Memory B cell (primary cell): ENCODE results near the gene METAP2.
"Not testable (repeated sequence)": the region's sequence is repeated elsewhere in the genome, so short reads cannot be mapped to it uniquely, and the experiment has no call there.

ENCODE experiments used
- ATAC-seq: fragments of 150-1000 bp; cut with Tn5 transposase; 2 replicates; pipeline ENCODE4 v1.10.0; 2021; ENCODE audit warnings: low read depth, mild to moderate bottlenecking, moderate library complexity
- DNase-seq, 2 donors: peaks; one replicate each; pipeline ENCODE4 v3.0.0; 2022; ENCODE audit warnings: low spot score in 2 of 2
- H3K27ac Mint-ChIP-seq: one replicate; pipeline ENCODE4 v1.8.0; 2022; ENCODE audit warnings: mild to moderate bottlenecking, moderate library complexity, mixed read lengths
- H3K27me3 Mint-ChIP-seq: one replicate; pipeline ENCODE4 v1.8.0; 2022; ENCODE audit warnings: mixed read lengths
- H3K36me3 Mint-ChIP-seq: one replicate; pipeline ENCODE4 v1.8.0; 2022; ENCODE audit warnings: mild to moderate bottlenecking, mixed read lengths
- H3K4me1 Mint-ChIP-seq: one replicate; pipeline ENCODE4 v1.8.0; 2022; ENCODE audit warnings: mixed read lengths
- H3K4me3 Mint-ChIP-seq: one replicate; pipeline ENCODE4 v1.8.0; 2022; ENCODE audit warnings: mild to moderate bottlenecking, moderate library complexity, mixed read lengths
- H3K9me3 Mint-ChIP-seq: one replicate; pipeline ENCODE4 v1.8.0; 2022; ENCODE audit warnings: mixed read lengths

Gene METAP2

DNA sequence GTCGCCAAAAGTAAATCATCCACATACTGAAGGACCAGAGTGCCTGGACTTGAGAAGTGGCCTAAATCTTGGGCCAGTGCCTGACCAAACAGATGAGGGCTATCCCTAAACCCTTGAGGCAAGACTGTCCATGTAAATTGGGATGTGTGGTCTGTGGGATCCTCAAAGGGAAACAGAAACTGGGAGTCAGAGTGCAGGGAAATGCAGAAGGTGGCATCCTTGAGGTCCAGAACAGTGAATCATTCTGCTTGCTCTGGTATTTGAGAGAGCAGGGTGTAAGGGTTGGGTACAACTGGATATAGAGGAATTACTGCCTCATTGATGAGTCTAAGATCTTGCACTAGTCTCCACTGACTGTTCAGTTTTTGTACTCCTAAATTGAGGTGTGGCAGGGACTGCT lies 20.1 kb upstream of the METAP2 start:
- not testable (repeated sequence) for H3K9me3 Mint-ChIP-seq, H3K27ac Mint-ChIP-seq, DNase-seq, H3K36me3 Mint-ChIP-seq, H3K4me3 Mint-ChIP-seq, ATAC-seq, H3K4me1 Mint-ChIP-seq, H3K27me3 Mint-ChIP-seq

DNA sequence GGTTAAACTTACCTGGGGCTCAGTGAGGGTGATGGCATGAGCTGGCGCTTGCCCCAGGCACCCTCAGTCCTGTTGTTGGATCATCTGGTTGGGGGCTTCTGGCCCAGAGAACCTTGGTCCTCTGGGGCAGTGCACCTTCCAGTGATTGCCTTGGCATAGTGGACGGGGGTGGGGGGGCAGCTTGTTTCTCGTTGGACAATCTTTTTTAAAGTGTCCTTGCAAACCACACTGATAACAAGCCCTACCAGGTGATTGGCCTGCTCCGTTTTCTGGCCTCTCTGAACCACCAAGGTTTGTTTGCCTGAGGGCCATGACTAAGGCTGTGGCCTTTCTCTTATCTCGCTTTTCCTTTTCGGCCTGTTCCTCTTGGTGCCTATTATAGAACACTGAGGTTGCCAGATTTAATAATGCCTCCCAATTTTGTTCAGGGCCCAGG lies 19.2 kb upstream of the METAP2 start:
- not testable (repeated sequence) for H3K27me3 Mint-ChIP-seq, H3K27ac Mint-ChIP-seq, H3K4me1 Mint-ChIP-seq, H3K9me3 Mint-ChIP-seq, H3K36me3 Mint-ChIP-seq, ATAC-seq, DNase-seq, H3K4me3 Mint-ChIP-seq

DNA sequence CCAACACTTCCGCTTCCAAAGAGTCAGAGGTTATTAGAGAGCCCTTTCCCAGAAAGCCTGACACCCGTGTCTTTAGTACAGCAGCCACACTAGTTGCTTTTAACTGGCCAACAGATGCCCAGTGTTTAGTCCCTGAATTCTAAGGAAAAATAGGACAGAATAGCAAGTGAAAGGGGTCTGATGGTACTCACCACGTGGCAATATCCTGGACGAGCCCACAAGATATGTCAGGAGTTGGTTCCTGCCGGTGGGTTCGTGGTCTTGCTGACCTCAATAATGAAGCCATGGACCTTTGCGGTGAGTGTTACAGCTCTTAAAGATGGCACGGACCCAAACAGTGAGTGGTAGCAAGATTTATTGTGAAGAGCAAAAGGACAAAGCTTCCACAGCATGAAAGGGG lies 16.3 kb upstream of the METAP2 start:
- H3K36me3 Mint-ChIP-seq, ATAC-seq, H3K27ac Mint-ChIP-seq, DNase-seq, H3K9me3 Mint-ChIP-seq, H3K4me1 Mint-ChIP-seq, H3K27me3 Mint-ChIP-seq, H3K4me3 Mint-ChIP-seq: not testable (repeated sequence)

DNA sequence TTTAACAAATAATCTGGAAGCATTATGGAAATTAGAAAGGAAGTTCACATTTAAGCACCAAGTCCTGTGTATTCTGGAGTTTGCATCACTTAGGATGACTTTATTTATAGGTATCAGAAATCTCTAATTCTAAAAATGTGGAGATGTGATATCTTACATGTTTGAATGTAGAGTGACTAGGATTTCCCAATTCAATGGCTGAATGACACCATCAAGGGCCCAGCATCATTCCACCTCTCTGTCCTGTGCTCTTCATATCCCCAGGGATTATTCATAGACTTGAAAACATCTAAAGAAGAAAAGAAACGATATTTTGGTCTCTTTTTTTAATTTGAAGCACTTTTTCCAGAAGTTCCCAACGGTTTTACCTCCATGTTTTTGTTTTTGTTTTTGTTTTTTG lies 15.2 kb upstream of the METAP2 start:
- Mint-ChIP-seq H3K9me3 (peaks cover 6% of the 10 kb centered on the region), H3K4me1 (no peaks in the 10 kb centered on the region), H3K4me3 (no peak overlapping the region), H3K27me3 (no peaks in the 10 kb centered on the region), H3K27ac (no peak overlapping the region), H3K36me3 (peaks cover 5% of the 10 kb centered on the region)
- no peak for ATAC-seq
- DNase-seq: no peak

DNA sequence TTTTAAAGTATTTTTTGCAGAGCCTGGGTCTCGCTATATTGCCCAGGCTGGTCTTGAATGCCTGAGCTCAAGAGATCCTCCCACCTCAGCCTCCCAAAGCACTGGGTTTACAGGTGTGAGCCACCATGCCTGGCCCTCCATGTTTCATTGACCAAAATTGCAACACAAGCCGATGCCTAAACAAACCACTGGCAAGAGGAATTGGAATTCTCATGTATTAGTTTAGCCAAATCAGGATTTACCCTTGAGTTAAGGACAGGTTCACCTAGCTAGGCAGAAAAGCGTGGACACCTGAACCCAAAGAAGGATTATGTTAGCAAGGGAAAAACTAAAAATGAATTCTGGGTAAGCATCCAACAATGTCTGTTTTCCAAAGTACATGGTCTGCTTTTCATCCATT lies 14.6 kb upstream of the METAP2 start:
- H3K27ac Mint-ChIP-seq: no peak overlapping the region
- DNase-seq (no peak), ATAC-seq (no peak)
- no peak overlapping the region for H3K4me3 Mint-ChIP-seq
- H3K4me1 Mint-ChIP-seq: no peaks in the 10 kb centered on the region
- no peaks in the 10 kb centered on the region for H3K27me3 Mint-ChIP-seq
- peaks cover 5% of the 10 kb centered on the region for H3K36me3 Mint-ChIP-seq
- peaks cover 6% of the 10 kb centered on the region for H3K9me3 Mint-ChIP-seq

DNA sequence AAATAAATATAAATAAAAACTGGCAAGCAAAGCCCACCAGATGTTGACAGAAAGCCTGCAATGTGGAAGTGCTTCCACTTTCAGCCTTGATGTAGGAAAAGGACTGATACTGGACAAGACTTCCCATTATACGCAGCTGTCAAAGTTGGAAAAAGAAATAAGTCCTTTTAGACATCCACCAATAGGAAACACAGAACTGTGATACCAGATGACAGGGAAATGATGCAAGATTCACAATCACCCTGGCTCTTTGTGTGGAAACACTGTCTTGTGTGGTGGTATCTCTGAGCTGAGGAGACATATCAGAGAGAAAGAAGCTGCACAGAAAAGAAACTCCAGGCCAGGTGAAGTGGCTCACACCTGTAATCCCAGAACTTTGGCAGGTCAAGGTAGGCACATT lies 13.8 kb upstream of the METAP2 start:
- H3K27ac Mint-ChIP-seq: no peak overlapping the region

DNA sequence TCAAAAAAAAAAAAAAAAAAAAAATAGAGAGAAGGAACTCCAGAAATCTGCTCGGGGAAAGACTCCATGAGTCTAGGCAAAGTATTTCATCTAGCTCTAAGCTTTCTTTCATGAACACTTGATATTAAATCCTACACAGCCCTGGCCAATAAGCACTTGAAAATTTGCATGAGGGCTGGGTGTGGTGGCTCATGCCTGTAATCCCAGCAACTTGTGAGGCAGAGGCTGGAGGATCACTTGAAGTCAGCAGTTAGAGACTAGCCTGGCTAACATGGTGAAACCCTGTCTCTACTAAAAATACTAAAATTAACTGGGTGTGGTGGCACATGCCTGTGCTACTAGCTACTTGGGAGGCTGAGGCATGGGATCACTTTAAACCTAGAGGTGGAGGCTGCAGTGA lies 13.1 kb upstream of the METAP2 start:
- H3K9me3 Mint-ChIP-seq: peaks cover 3% of the 10 kb centered on the region
- no peak for DNase-seq
- no peaks in the 10 kb centered on the region for H3K27me3 Mint-ChIP-seq
- no peak overlapping the region for H3K27ac Mint-ChIP-seq
- no peaks in the 10 kb centered on the region for H3K4me1 Mint-ChIP-seq
- H3K36me3 Mint-ChIP-seq: peaks cover 3% of the 10 kb centered on the region
- ATAC-seq: no peak
- no peak overlapping the region for H3K4me3 Mint-ChIP-seq

More for the DNA sequence above, 13.8 kb upstream of the METAP2 start:
- peaks cover 6% of the 10 kb centered on the region for H3K9me3 Mint-ChIP-seq
- H3K27me3 Mint-ChIP-seq: no peaks in the 10 kb centered on the region
- peaks cover 5% of the 10 kb centered on the region for H3K36me3 Mint-ChIP-seq
- no peak for ATAC-seq
- H3K4me1 Mint-ChIP-seq: no peaks in the 10 kb centered on the region
- DNase-seq: no peak
- no peak overlapping the region for H3K4me3 Mint-ChIP-seq

DNA sequence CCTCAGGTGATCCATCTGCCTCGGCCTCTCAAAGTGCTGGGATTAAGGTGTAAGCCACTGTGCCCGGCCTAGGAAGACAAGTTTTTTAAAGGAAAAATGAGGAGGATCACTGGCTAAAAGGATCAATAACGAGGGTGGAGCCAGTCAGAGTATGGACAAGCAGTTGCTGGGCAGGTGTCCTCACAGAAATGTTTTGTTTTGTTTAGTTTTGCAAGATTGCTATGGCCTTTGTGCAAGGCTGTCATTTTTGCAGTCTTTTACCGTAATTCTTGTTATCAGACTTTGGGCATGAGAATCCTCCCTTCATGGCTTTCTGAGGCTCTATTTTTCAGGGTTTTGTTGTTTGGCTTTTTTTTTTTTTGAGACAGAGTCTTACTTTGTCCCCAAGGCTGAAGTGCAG lies 11.9 kb upstream of the METAP2 start:
- H3K4me1 Mint-ChIP-seq: peaks cover 7% of the 10 kb centered on the region
- no peak for ATAC-seq
- no peak for DNase-seq
- H3K9me3 Mint-ChIP-seq: peaks cover 3% of the 10 kb centered on the region
- H3K27ac Mint-ChIP-seq: no peak overlapping the region
- peaks cover 3% of the 10 kb centered on the region for H3K27me3 Mint-ChIP-seq
- peaks cover 1% of the 10 kb centered on the region for H3K36me3 Mint-ChIP-seq
- H3K4me3 Mint-ChIP-seq: no peak overlapping the region

DNA sequence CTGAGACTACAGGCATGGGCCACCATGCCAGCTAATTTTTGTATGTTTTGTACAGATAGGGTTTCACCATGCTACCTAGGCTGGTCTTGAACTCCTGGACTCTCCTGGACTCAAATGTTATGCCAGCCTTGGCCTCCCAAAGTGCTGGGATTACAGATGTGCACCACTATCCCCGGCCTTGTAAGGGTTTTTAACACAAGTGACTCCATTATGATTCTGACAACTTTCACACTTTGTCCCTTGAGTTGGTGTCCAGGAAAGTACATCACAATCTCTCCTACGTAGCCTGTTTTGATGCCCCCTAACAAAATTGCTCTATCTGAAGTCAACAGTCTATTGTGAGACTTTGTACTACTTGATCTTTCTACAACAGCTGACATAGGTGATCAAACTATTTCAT lies 11.4 kb upstream of the METAP2 start:
- Mint-ChIP-seq H3K27ac (no peak overlapping the region), H3K4me1 (peaks cover 8% of the 10 kb centered on the region), H3K4me3 (no peak overlapping the region), H3K36me3 (no peaks in the 10 kb centered on the region), H3K27me3 (peaks cover 3% of the 10 kb centered on the region), H3K9me3 (peaks cover 2% of the 10 kb centered on the region)
- ATAC-seq (no peak), DNase-seq (no peak)

DNA sequence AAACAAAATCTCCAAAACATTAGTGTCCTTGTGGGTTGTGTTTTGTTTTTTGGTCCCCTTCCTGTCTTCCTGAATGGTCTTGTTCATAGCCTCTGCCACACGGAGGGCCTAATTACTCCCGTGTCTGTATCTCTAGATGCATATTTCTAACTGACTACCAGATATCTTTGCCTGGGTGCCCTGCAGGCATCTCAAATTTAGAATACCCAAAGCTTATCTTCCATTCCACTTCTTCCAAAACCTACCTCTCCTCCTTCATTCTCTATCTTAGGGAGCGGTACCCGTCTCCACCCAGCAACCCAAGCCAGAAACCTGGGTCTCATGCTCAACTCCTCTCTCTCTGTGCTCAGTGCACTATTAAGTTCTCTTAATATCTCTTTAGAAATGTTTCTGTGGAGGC lies 10.9 kb upstream of the METAP2 start:
- Mint-ChIP-seq H3K27ac (no peak overlapping the region), H3K36me3 (no peaks in the 10 kb centered on the region), H3K4me1 (peaks cover 8% of the 10 kb centered on the region), H3K27me3 (peaks cover 3% of the 10 kb centered on the region), H3K4me3 (no peak overlapping the region), H3K9me3 (peaks cover under 1% of the 10 kb centered on the region)
- DNase-seq: no peak
- ATAC-seq: no peak

DNA sequence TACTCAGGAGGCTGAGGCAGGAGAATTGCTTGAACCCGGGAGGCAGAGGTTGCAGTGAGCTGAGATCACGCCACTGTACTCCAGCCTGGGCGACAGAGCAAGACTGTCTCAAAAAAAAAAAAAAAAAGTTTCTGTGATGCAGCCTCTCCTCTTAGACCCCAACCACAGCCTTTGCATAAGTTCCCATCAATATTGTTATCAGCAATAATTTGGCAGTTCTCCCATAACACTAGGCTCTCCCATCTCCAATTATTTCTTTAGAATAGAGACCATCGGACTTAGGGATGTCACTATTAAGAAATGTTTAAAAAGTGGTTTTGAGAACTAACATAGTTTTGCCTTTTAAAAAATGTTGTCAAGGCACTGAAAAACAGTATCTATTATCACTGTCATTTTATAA lies 10.2 kb upstream of the METAP2 start:
- ATAC-seq, H3K4me1 Mint-ChIP-seq, DNase-seq, H3K27me3 Mint-ChIP-seq, H3K36me3 Mint-ChIP-seq, H3K27ac Mint-ChIP-seq, H3K9me3 Mint-ChIP-seq, H3K4me3 Mint-ChIP-seq: not testable (repeated sequence)

DNA sequence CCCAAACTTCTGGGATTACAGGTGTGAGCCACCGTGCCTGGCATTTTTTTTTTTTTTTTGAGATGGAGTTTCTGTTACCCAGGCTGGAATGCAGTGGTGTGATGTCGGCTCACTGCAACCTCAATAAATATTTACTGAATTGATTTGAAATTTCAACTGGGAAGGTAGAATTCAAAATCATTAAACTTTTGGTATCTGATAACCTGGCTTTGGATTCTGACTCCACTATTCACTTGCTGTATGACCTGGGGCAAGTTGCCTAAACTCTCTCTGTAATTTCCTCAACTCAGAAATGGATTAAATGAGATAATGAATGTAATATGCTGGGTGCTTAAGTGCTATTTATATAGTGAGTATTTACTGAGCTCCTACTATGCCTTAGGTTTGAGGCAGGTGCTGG lies 8.7 kb upstream of the METAP2 start:
- H3K4me1 Mint-ChIP-seq: peaks cover 8% of the 10 kb centered on the region

DNA sequence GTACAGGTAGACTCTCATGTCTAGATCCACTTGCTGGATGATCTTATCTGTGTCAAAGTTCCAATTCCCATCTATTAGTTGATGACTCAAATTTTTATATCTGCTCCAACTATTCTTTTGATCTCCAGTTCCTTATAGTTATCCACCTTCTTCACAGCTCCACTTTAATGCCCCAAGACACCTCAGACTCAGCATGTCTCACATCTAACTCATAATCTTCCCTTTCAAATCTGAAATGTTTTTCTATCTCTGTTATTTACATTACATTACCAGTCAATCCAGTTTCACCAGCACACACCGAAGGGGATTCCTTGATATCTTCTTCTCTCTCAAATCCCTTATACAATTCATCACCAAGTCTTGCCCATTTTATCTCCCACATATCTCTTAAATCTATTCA lies 3.7 kb upstream of the METAP2 start:
- Mint-ChIP-seq H3K27me3 (peaks cover 3% of the 10 kb centered on the region), H3K9me3 (no peaks in the 10 kb centered on the region), H3K36me3 (peaks cover 2% of the 10 kb centered on the region), H3K27ac (no peak overlapping the region), H3K4me1 (peaks cover 21% of the 10 kb centered on the region), H3K4me3 (no peak overlapping the region)
- ATAC-seq (no peak), DNase-seq (no peak)

More for the DNA sequence above, 8.7 kb upstream of the METAP2 start:
- ATAC-seq (no peak), DNase-seq (no peak)
- Mint-ChIP-seq H3K27me3 (peaks cover 3% of the 10 kb centered on the region), H3K4me3 (no peak overlapping the region), H3K36me3 (no peaks in the 10 kb centered on the region), H3K9me3 (no peaks in the 10 kb centered on the region), H3K27ac (no peak overlapping the region)

DNA sequence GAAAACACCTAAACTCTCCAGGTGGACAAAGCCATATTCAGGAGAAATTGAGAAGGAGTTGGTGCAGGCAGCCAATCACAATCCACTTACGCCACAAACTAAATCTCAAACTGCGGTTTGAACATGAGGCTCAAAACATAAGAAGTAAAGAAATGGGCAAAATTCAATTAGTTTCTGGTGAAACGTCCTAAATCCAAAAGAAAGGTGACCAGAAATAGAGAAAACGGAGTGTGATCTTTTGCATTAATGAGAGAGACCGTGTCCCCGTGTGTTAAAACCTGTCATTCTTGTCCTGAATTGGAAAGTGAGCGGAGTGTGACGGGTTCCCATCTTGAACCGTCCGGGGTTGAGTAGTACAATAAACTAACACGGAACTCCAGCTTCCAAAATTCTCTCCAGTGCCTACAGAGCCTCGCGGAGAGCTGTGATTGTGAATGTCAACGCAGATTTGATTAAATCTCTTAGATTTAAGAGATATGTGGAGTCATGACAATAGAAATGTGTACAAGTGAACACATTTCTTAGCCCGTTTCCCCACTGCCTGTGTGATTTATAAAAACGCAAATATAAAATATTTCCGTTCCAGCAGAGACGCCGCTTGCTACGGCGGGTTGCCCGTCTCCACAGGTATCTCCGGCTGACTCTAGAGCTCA lies 595 bp upstream of the METAP2 start:
- H3K36me3 Mint-ChIP-seq: peaks cover 11% of the 10 kb centered on the region
- H3K9me3 Mint-ChIP-seq: no peaks in the 10 kb centered on the region
- DNase-seq (peak in 1 of 2 donors; percentile 9), ATAC-seq (peak; percentile 23)
- H3K27ac Mint-ChIP-seq: peak overlapping the region; percentile 97
- H3K27me3 Mint-ChIP-seq: no peaks in the 10 kb centered on the region
- H3K4me3 Mint-ChIP-seq: peak overlapping the region; percentile 100
- peaks cover 19% of the 10 kb centered on the region for H3K4me1 Mint-ChIP-seq

DNA sequence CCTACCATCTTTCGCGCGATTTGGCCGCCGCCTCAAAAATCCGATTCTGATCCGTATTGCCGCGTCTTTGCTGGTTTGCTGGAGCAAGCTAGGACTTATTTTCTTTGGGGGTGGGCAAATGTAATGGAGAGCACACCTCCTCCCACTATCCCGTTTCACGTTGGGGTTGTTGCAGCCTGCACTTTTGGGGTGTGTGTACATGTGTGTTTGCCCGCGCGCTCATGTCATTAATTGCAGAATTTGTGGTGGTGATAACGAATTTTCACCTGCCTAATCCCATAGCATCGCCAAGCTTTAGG lies 657 bp downstream of the METAP2 start:
- Mint-ChIP-seq H3K27me3 (no peaks in the 10 kb centered on the region), H3K9me3 (no peaks in the 10 kb centered on the region), H3K4me3 (peak overlapping the region; percentile 100), H3K4me1 (peaks cover 23% of the 10 kb centered on the region), H3K36me3 (peaks cover 15% of the 10 kb centered on the region), H3K27ac (peak overlapping the region; percentile 97)
- DNase-seq: no peak
- ATAC-seq: no peak
